K562 (cell line): ENCODE data around the gene SUSD3. TPM values are rescaled to one million over a fixed set of nuclear protein-coding genes. Genes with fewer than 3 reads are reported as not detected.

ENCODE experiments used
- ATF1 ChIP-seq, 2 experiments: fragments of 450-650 bp in 1 of 2; IDR thresholded peaks; 2 replicates each; pipeline ENCODE4 v1.6.1; 2016; ENCODE audit warnings: missing compliant biosample characterization in 1 of 2, missing genetic modification characterization in 1 of 2
- ATF2 ChIP-seq: sonication (generic); formaldehyde crosslinking; IDR thresholded peaks from 2 replicates; pipeline ENCODE4 v1.8.1; 2022; ENCODE audit warnings: missing genetic modification reagents
- BCOR ChIP-seq: fragments of 450-650 bp; IDR thresholded peaks from 2 replicates; pipeline ENCODE4 v1.6.1; 2016
- BHLHE40 ChIP-seq: IDR thresholded peaks from 2 replicates; pipeline ENCODE4 v1.6.1; 2011; ENCODE audit warnings: low read length, improper control_type of control experiment
- CBX2 ChIP-seq: fragments of 200-600 bp; sonication (generic); IDR thresholded peaks from one replicate; pipeline ENCODE4 v1.6.1; 2012; ENCODE audit warnings: mild to moderate bottlenecking, low read length, inconsistent platforms; ENCODE audit not compliant: insufficient read depth, poor library complexity, severe bottlenecking
- CBX8 ChIP-seq: fragments of 200-600 bp; sonication (generic); IDR thresholded peaks from 2 replicates; pipeline ENCODE4 v1.6.1; 2012; ENCODE audit warnings: borderline replicate concordance, mixed run types, low read depth, mild to moderate bottlenecking, moderate library complexity, mixed read lengths, low read length, control low read depth, inconsistent platforms; ENCODE audit not compliant: poor library complexity, severe bottlenecking; ENCODE audit errors: extremely low read depth
- CCAR2 ChIP-seq: fragments of 200-400 bp; formaldehyde crosslinking; IDR thresholded peaks from 2 replicates; pipeline ENCODE4 v1.6.1; 2017; ENCODE audit warnings: mild to moderate bottlenecking, low read depth, low read length
- E2F8 ChIP-seq: fragments of 450-650 bp; IDR thresholded peaks from 2 replicates; pipeline ENCODE4 v1.7.1; 2018; ENCODE audit warnings: mild to moderate bottlenecking, low read depth; ENCODE audit not compliant: partially characterized antibody
- FUS ChIP-seq: fragments of 200-400 bp; formaldehyde crosslinking; optimal IDR thresholded peaks from 2 replicates; pipeline ENCODE3; 2017; ENCODE audit warnings: low read depth, low read length
- GATAD2A ChIP-seq: fragments of 450-650 bp; IDR thresholded peaks from 2 replicates; pipeline ENCODE4 v1.6.1; 2017
- HDAC2 ChIP-seq: fragments of 450-650 bp; IDR thresholded peaks from 2 replicates; pipeline ENCODE4 v1.6.1; 2016; ENCODE audit warnings: mild to moderate bottlenecking
- HMG20B ChIP-seq: fragments of 250-450 bp; sonication (Bioruptor Pico); IDR thresholded peaks from 2 replicates; pipeline ENCODE4 v1.5.0; 2021; ENCODE audit warnings: mild to moderate bottlenecking
- L3MBTL2 ChIP-seq: fragments of 450-650 bp; IDR thresholded peaks from 2 replicates; pipeline ENCODE4 v1.6.1; 2016; ENCODE audit warnings: mild to moderate bottlenecking, moderate library complexity
- NCOA1 ChIP-seq: fragments of 450-650 bp; IDR thresholded peaks from 2 replicates; pipeline ENCODE4 v1.6.1; 2016; ENCODE audit warnings: low read depth
- POLR2A ChIP-seq: fragments of 450-650 bp; conservative IDR thresholded peaks from 2 replicates; pipeline ENCODE4 v1.6.1; 2016
- PURB ChIP-seq: sonication (generic); formaldehyde crosslinking; IDR thresholded peaks from 2 replicates; pipeline ENCODE4 v1.9.0; 2021; ENCODE audit warnings: low read depth, mild to moderate bottlenecking, missing genetic modification reagents
- PYGO2 ChIP-seq: fragments of 450-650 bp; IDR thresholded peaks from 2 replicates; pipeline ENCODE4 v1.6.1; 2016; ENCODE audit warnings: mild to moderate bottlenecking, missing genetic modification characterization, moderate library complexity, missing compliant biosample characterization
- SUPT5H ChIP-seq: fragments of 450-650 bp; IDR thresholded peaks from 2 replicates; pipeline ENCODE4 v1.6.1; 2016
- TSC22D4 ChIP-seq: fragments of 450-650 bp; IDR thresholded peaks from 2 replicates; pipeline ENCODE4 v1.6.1; 2016; ENCODE audit warnings: missing genetic modification characterization, missing biosample characterization, control low read depth
- ZNF561 ChIP-seq: fragments of 450-650 bp; formaldehyde crosslinking; conservative IDR thresholded peaks from 2 replicates; pipeline ENCODE4 v1.4.0; 2020; ENCODE audit warnings: mild to moderate bottlenecking, moderate library complexity
- polyA plus RNA-seq, 8 experiments: library from polyadenylated mRNA; depleted of rRNA in 4 of 8; stranded (reverse) in 5 of 8; unstranded in 3 of 8; fragments of >200 nt; fragmentation: Nextera tagmentation in 2 of 8; fragmentation: Illumina TruSeq in 1 of 8; extraction: Ambion mirVana in 2 of 8; extraction: Trizol in 1 of 8; gene quantifications; 2 replicates each; pipeline versions ENCODE4 v1.2.1 to v1.2.3, GENCODE V29; 2011 to 2014; ENCODE audit warnings: inconsistent platforms in 1 of 8, missing spikeins in 1 of 8
- total RNA-seq, 7 experiments: library from RNA; depleted of rRNA in 6 of 7; stranded (reverse); fragments of >200 nt in 6 of 7; fragmentation: Illumina TruSeq in 2 of 7; extraction: Trizol in 2 of 7; gene quantifications; 2 replicates each; pipeline versions ENCODE4 v1.2.1 to v1.2.3, GENCODE V29; 2011 to 2021; ENCODE audit warnings: low replicate concordance in 1 of 7
- TF ChIP-seq, protein P1 (sequence below): sonication (generic); formaldehyde crosslinking; IDR thresholded peaks from 2 replicates; pipeline ENCODE4 v1.8.0; 2022; ENCODE audit warnings: mild to moderate bottlenecking, missing genetic modification reagents

SUSD3 gene
- total and polyA plus RNA-seq, 9 of the 15 experiments (the other 6 are each of a cell fraction or from before 2014, with no cell fraction given): 1.3 to 21.7 (median 11.4) TPM

DNA sequence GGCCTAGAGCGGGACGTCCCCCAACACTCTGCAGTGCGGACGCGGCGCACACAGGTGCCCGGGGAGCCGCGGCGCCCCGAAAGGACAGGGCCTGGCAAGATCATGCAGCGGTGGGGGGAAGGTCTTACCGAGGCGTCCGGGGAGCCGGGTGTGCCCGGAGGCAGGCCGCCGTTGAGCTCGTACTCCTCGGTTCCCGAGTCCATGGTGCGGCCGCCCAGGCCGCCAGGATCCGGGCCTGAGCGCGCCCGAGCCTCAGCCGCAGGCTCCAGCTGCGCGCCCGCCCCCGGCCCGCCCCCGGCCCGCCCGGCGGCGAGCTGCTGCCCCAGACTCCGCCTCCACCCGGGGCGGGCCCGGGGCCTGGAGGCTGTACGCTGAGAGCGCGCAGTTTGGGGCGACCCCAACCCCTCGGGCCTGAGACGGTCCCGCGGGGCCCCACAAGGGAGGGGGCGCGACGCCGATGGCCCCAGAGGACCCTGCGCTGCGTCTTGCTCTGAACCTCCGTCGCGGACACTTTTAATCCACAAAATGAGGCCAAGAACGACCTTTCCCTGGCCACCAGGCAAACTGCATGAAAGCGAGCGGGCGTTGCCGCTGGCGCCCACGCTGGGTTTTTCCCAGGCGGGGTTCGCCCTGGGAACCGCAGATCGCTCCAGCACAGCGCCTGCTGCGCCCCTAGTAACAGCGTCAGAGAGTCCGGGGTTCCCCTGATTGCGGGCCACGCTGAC lies 75.7 kb downstream of the SUSD3 start, which contains the start of gene NINJ1 (continued):
- TF ChIP-seq CBX8: no peak
- no peak for TF ChIP-seq CBX2
- no peak for TF ChIP-seq PYGO2 (tag)
- no peak for TF ChIP-seq E2F8
- TF ChIP-seq POLR2A: peak; percentile 57
- no peak for TF ChIP-seq BCOR
- TF ChIP-seq BHLHE40: no peak
- no peak for TF ChIP-seq HDAC2
- TF ChIP-seq, protein P1, sequence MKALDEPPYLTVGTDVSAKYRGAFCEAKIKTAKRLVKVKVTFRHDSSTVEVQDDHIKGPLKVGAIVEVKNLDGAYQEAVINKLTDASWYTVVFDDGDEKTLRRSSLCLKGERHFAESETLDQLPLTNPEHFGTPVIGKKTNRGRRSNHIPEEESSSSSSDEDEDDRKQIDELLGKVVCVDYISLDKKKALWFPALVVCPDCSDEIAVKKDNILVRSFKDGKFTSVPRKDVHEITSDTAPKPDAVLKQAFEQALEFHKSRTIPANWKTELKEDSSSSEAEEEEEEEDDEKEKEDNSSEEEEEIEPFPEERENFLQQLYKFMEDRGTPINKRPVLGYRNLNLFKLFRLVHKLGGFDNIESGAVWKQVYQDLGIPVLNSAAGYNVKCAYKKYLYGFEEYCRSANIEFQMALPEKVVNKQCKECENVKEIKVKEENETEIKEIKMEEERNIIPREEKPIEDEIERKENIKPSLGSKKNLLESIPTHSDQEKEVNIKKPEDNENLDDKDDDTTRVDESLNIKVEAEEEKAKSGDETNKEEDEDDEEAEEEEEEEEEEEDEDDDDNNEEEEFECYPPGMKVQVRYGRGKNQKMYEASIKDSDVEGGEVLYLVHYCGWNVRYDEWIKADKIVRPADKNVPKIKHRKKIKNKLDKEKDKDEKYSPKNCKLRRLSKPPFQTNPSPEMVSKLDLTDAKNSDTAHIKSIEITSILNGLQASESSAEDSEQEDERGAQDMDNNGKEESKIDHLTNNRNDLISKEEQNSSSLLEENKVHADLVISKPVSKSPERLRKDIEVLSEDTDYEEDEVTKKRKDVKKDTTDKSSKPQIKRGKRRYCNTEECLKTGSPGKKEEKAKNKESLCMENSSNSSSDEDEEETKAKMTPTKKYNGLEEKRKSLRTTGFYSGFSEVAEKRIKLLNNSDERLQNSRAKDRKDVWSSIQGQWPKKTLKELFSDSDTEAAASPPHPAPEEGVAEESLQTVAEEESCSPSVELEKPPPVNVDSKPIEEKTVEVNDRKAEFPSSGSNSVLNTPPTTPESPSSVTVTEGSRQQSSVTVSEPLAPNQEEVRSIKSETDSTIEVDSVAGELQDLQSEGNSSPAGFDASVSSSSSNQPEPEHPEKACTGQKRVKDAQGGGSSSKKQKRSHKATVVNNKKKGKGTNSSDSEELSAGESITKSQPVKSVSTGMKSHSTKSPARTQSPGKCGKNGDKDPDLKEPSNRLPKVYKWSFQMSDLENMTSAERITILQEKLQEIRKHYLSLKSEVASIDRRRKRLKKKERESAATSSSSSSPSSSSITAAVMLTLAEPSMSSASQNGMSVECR (CRISPR knock-in tag): peak; percentile 82; the same call in 1 of the 2 replicates
- no peak for TF ChIP-seq ATF1 (CRISPR knock-in tag; IDR thresholded peaks at IDR 0.05)
- 0 out of 2 replicates have a peak, but pooled peaks have one; percentile 3 for TF ChIP-seq ATF1 (tag; IDR thresholded peaks at IDR 0.05)
- 0 out of 2 replicates have a peak, but pooled peaks have one; percentile 8 for TF ChIP-seq GATAD2A
- no peak for TF ChIP-seq FUS
- no peak for TF ChIP-seq NCOA1
- no peak for TF ChIP-seq ATF2
- no peak for TF ChIP-seq ZNF561 (CRISPR knock-in tag)
- TF ChIP-seq L3MBTL2: peak; percentile 56; the same call in 1 of the 2 replicates
- no peak for TF ChIP-seq TSC22D4 (tag)
- TF ChIP-seq HMG20B (CRISPR knock-in tag): no peak
- no peak for TF ChIP-seq CCAR2
- no peak for TF ChIP-seq PURB (CRISPR knock-in tag)
- TF ChIP-seq SUPT5H: peak; percentile 57; the same call in 1 of the 2 replicates
